Upper lobe of left lung (tissue), 4 donors: Measurements from ENCODE around the gene EMILIN1.

Source experiments
- POLR2A ChIP-seq, 4 donors: fragments of 450-650 bp; IDR thresholded peaks; one replicate each; pipeline ENCODE4 v1.5.1; 2016 to 2017; ENCODE audit warnings: antibody characterized with exemption in 4 of 4, mild to moderate bottlenecking in 2 of 4
- TF ChIP-seq, protein P1 (sequence below), 6 experiments: fragments of 450-650 bp in 4 of 6; fragments of 200-600 bp in 2 of 6; sonication (generic) in 2 of 6; IDR thresholded peaks; one replicate each; pipeline ENCODE4 v1.5.1; 2016 to 2019; ENCODE audit warnings: antibody characterized with exemption in 6 of 6

DNA sequence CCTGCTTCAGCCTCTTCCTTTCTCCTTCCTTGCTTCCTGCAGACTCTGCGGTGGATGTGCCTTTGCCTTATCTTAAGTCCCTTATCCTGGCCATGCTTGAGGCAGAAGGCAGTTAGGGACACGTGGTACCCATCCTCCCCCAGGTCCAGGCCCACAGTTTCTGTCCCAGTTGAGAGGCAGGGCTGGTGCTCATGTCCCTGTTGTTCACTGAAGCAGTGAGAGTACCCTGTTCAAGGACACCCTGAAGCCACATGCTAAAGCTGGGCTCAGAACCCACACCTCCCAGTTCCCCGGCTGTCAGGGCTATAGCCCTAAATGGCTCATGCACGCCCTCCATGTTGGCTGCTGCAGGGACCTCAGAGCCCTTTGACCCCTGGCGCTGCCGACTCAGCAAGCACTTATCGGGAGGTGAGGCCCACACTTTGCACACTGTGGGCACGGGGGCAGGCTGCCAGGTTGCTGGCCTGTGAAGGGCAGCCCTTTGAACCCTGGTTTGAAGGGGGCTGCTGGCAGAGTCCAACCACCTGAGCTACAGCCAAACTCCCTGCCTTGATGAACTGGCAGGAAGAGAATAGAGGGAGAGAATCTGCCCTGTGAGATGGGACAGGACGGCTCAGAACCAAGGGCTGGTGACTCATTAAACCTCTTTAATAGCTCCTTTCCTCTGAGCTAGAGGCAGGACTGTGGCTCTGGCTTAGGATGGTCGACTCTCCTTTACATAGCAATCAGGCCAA lies 14.4 kb downstream of the EMILIN1 start:
- TF ChIP-seq, protein P1, sequence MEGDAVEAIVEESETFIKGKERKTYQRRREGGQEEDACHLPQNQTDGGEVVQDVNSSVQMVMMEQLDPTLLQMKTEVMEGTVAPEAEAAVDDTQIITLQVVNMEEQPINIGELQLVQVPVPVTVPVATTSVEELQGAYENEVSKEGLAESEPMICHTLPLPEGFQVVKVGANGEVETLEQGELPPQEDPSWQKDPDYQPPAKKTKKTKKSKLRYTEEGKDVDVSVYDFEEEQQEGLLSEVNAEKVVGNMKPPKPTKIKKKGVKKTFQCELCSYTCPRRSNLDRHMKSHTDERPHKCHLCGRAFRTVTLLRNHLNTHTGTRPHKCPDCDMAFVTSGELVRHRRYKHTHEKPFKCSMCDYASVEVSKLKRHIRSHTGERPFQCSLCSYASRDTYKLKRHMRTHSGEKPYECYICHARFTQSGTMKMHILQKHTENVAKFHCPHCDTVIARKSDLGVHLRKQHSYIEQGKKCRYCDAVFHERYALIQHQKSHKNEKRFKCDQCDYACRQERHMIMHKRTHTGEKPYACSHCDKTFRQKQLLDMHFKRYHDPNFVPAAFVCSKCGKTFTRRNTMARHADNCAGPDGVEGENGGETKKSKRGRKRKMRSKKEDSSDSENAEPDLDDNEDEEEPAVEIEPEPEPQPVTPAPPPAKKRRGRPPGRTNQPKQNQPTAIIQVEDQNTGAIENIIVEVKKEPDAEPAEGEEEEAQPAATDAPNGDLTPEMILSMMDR (IDR thresholded peaks at IDR 0.05): no peak
- TF ChIP-seq POLR2A (IDR thresholded peaks at IDR 0.05): no peak
